NCI-H146 (cell line): ENCODE results near the gene PITPNM1.
"Not testable (repeated sequence)": the region's sequence is repeated elsewhere in the genome, so short reads cannot be mapped to it uniquely, and the experiment has no call there.

Experiments
- DNase-seq: peaks from one replicate; lab custom pipeline; 2025; lab: John Stamatoyannopoulos, UW

Gene PITPNM1

GRCh38 chr11:67489885-67490726 is 15.1 kb downstream of the PITPNM1 start:
- no peak for DNase-seq

GRCh38 chr11:67489203-67489884 is 15.8 kb downstream of the PITPNM1 start:
- no peak for DNase-seq

- DNase-seq = no peak
These were observed 18.5 kb downstream of the PITPNM1 start for GRCh38 chr11:67486481-67487195.

GRCh38 chr11:67485873-67486361 is 19.2 kb downstream of the PITPNM1 start:
- DNase-seq = not testable (repeated sequence)

GRCh38 chr11:67484847-67485311 is 20.3 kb downstream of the PITPNM1 start:
- DNase-seq = no peak

- DNase-seq = peak; percentile 27
These were observed 21.1 kb downstream of the PITPNM1 start for GRCh38 chr11:67483831-67484665.

- peak; percentile 99 for DNase-seq
These were observed 22.1 kb downstream of the PITPNM1 start, which contains the start of gene AIP for GRCh38 chr11:67482827-67483798. Gene AIP, plus strand, starts transcription at chr11:67483026. Its CDS starts 133 bp downstream, at chr11:67483159.

GRCh38 chr11:67482275-67482826 is 22.8 kb downstream of the PITPNM1 start:
- no peak for DNase-seq

- DNase-seq = not testable (repeated sequence)
These were observed 27.7 kb downstream of the PITPNM1 start for GRCh38 chr11:67477344-67478050.

GRCh38 chr11:67476692-67477091 is 28.5 kb downstream of the PITPNM1 start:
- not testable (repeated sequence) for DNase-seq

- DNase-seq = no peak
These were observed 32.3 kb downstream of the PITPNM1 start for GRCh38 chr11:67472882-67473281.

- no peak for DNase-seq
These were observed 34.7 kb downstream of the PITPNM1 start for GRCh38 chr11:67470337-67471002.

GRCh38 chr11:67469508-67469811 is 35.7 kb downstream of the PITPNM1 start:
- DNase-seq = no peak

- peak; percentile 97 for DNase-seq
These were observed 36.2 kb downstream of the PITPNM1 start, which contains the start of gene TMEM134 for GRCh38 chr11:67468759-67469507. Gene TMEM134, minus strand, starts transcription at chr11:67469251. Its CDS starts 59 bp downstream, at chr11:67469192.

- DNase-seq = no peak
These were observed 36.8 kb downstream of the PITPNM1 start for GRCh38 chr11:67468456-67468758.

- peak; percentile 41 for DNase-seq
These were observed 37.1 kb downstream of the PITPNM1 start for GRCh38 chr11:67468056-67468455.

- DNase-seq = peak; percentile 49
These were observed 38.0 kb downstream of the PITPNM1 start for GRCh38 chr11:67466962-67467771.
